Left ventricle myocardium inferior (tissue), 1 donor: Measurements from ENCODE around the gene BBS9. TPM values are rescaled to one million over a fixed set of nuclear protein-coding genes. Genes with fewer than 3 reads are reported as not detected.

Source experiments
- DNase-seq: peaks from one replicate; pipeline ENCODE4 v3.0.0-alpha.2; 2020
- H3K27ac ChIP-seq: fragments of 200-600 bp; replicated peaks from 2 replicates; pipeline ENCODE4 v1.8.0; 2021
- H3K27me3 ChIP-seq: fragments of 200-600 bp; 2 replicates; pipeline ENCODE4 v1.8.0; 2021; ENCODE audit warnings: low read depth
- H3K36me3 ChIP-seq: fragments of 200-600 bp; 2 replicates; pipeline ENCODE4 v1.8.0; 2021
- H3K4me1 ChIP-seq: fragments of 200-600 bp; 2 replicates; pipeline ENCODE4 v1.8.0; 2021
- H3K4me3 ChIP-seq: fragments of 200-600 bp; 2 replicates; pipeline ENCODE4 v1.8.0; 2021; ENCODE audit warnings: mild to moderate bottlenecking, moderate library complexity
- H3K9me3 ChIP-seq: fragments of 200-600 bp; replicated peaks from 2 replicates; pipeline ENCODE4 v1.8.0; 2021
- intact Hi-C: fragments of 100-400 bp; cut with micrococcal nuclease; formaldehyde crosslinking; loops from one replicate; pipeline ENCODE4 v1.11.0; 2022
- total RNA-seq: library from RNA; stranded (reverse); fragmentation: NEBNext Ultra II Directional; extraction: Animal tissue kit (Norgen Biotek cat#: 25700); gene quantifications from one replicate; pipeline ENCODE4 v1.2.1, GENCODE V29; 2021
- TF ChIP-seq, protein P1 (sequence below): fragments of 200-600 bp; IDR thresholded peaks from 2 replicates; pipeline ENCODE4 v1.8.0; 2021; ENCODE audit warnings: antibody characterized with exemption, mild to moderate bottlenecking, borderline replicate concordance
- donor health status: DM: no; HTN: yes; CAD: no; lungs with severe emphysema.

Gene BBS9
- total RNA-seq, 1 donor from 2014 or later = 13.7 TPM

- peak overlapping the region; percentile 62 for H3K27ac ChIP-seq
- no peak for DNase-seq
- TF ChIP-seq, protein P1, sequence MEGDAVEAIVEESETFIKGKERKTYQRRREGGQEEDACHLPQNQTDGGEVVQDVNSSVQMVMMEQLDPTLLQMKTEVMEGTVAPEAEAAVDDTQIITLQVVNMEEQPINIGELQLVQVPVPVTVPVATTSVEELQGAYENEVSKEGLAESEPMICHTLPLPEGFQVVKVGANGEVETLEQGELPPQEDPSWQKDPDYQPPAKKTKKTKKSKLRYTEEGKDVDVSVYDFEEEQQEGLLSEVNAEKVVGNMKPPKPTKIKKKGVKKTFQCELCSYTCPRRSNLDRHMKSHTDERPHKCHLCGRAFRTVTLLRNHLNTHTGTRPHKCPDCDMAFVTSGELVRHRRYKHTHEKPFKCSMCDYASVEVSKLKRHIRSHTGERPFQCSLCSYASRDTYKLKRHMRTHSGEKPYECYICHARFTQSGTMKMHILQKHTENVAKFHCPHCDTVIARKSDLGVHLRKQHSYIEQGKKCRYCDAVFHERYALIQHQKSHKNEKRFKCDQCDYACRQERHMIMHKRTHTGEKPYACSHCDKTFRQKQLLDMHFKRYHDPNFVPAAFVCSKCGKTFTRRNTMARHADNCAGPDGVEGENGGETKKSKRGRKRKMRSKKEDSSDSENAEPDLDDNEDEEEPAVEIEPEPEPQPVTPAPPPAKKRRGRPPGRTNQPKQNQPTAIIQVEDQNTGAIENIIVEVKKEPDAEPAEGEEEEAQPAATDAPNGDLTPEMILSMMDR = no peak
- H3K4me1 ChIP-seq = peaks cover 28% of the 10 kb centered on the region
- no peaks in the 10 kb centered on the region for H3K9me3 ChIP-seq
- no peaks in the 10 kb centered on the region for H3K36me3 ChIP-seq
- no peaks in the 10 kb centered on the region for H3K27me3 ChIP-seq
- H3K4me3 ChIP-seq = no peak overlapping the region
- intact Hi-C loops = no loop called here
Observed at GRCh38 chr7:33550979-33551378, 421.6 kb downstream of the BBS9 start.

DNA sequence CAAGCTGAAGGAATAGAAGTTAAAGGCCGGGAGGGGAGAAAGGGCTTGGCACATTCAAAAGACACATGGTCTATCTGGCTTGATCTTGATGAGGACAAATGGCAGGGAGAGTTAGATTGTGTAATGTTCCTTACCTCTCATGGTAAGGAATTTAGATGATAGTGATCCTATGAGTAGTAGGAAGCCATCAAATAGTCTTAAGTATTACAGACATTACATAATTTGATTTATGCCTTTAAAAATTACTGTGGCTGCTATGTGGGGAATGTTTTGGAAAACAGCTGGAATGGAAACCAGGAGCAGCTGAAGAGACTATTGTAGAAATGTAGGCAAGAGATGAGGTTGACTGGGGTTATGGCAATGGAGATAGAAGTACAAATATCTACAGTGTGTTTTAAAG, 424.7 kb downstream of the BBS9 start:
- Histone ChIP-seq H3K36me3 (no peaks in the 10 kb centered on the region), H3K9me3 (no peaks in the 10 kb centered on the region), H3K27me3 (no peaks in the 10 kb centered on the region), H3K27ac (no peak overlapping the region), H3K4me3 (no peak overlapping the region), H3K4me1 (peaks cover 28% of the 10 kb centered on the region)
- intact Hi-C loops = no loop called here
- TF ChIP-seq, protein P1 = no peak
- DNase-seq = no peak

- Histone ChIP-seq H3K36me3 (no peaks in the 10 kb centered on the region), H3K27me3 (no peaks in the 10 kb centered on the region), H3K27ac (no peak overlapping the region), H3K9me3 (no peaks in the 10 kb centered on the region), H3K4me1 (peaks cover 28% of the 10 kb centered on the region), H3K4me3 (no peak overlapping the region)
- TF ChIP-seq, protein P1 = no peak
- DNase-seq = no peak
- intact Hi-C loops = no loop called here
Observed at GRCh38 chr7:33554576-33554975, 425.2 kb downstream of the BBS9 start.

GRCh38 chr7:33556472-33556871, 427.1 kb downstream of the BBS9 start:
- Histone ChIP-seq H3K4me3 (no peak overlapping the region), H3K27me3 (no peaks in the 10 kb centered on the region), H3K9me3 (no peaks in the 10 kb centered on the region), H3K4me1 (peaks cover 14% of the 10 kb centered on the region), H3K36me3 (no peaks in the 10 kb centered on the region), H3K27ac (no peak overlapping the region)
- intact Hi-C loops = no loop called here
- TF ChIP-seq, protein P1 = no peak
- DNase-seq = no peak

DNA sequence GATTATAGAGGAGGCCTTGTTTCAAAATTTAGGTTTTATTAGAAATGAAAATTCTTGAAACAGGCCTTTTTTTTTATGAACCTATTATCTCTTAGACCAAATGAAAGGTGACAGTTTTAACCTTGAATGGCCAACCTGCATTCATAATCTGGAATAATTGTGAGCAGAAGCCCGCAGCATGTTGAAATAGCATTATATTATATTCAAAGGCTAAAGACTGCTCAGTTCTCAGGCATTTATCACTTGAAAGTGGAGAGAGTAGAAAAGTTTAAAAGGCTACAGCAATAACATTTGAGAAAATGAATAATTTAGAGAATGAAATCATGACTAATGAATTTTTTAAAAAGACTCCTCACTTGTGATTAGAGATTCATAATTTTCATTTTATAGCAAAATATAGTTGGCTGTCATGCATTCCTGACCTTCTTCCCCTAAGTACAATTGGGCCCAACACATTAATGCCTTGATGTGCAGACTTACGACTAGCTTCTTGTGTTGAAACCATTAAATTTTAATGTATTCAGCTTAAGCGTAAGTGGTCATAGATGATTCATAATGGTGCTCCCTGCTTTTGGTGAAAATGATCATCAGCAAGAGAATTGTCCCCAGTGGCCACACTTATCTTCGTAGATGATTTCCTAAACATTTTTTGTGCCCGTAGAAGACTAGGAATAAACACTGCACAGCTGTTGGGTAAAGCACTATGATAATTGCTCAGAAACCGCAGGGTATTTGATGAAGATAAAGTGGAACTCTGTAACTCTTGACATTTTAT, 429.4 kb downstream of the BBS9 start:
- Histone ChIP-seq H3K9me3 (no peaks in the 10 kb centered on the region), H3K27me3 (no peaks in the 10 kb centered on the region), H3K36me3 (no peaks in the 10 kb centered on the region), H3K4me3 (no peak overlapping the region), H3K27ac (no peak overlapping the region), H3K4me1 (peaks cover 14% of the 10 kb centered on the region)
- TF ChIP-seq, protein P1 = no peak
- no peak for DNase-seq
- intact Hi-C loops = no loop called here
